AG09319 (cell line): Measurements from ENCODE around the gene ZNF3.

ENCODE experiments used
- DNase-seq: peaks from one replicate; pipeline ENCODE4 v3.0.0-alpha.2; 2010; ENCODE audit warnings: low read depth; ENCODE audit errors: extremely low read depth
- CTCF ChIP-seq: IDR thresholded peaks from 2 replicates; pipeline ENCODE4 v1.5.1; 2011; ENCODE audit warnings: low read depth, mild to moderate bottlenecking, inconsistent platforms, low read length, moderate library complexity

ZNF3 gene

DNA sequence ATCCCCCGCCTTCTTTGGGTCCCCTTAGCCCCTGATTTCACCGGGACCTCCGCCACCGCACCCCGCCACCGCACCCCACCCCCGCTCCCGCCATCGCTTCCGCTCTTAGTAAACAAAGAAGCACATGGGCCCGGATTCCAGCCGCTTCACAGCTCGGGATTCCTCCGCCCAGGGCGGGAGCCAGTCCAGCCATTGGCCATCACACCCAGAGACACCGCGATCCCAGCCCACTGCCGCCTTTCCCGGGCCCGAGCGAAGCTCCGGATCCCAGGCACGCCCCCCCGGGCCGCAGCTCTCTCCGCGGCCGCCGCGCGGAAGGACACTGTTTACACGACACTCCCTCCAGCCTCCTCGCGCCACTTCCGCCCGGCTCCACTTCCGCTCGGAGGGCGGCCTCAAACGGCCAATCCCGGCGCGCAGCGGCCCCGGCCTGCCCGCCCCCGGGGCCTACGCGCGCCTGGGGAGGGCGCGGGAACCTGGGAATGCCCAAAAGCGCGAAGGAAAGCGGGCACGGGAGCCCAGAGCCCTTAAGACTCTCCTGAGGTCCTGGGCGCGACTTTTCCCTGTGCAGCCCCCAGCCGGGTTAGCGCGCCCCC lies 19.0 kb upstream of the ZNF3 start:
- TF ChIP-seq CTCF: no peak
- peak; percentile 99 for DNase-seq

GRCh38 chr7:100099452-100099851 lies 17.9 kb upstream of the ZNF3 start:
- no peak for TF ChIP-seq CTCF
- DNase-seq: no peak

DNA sequence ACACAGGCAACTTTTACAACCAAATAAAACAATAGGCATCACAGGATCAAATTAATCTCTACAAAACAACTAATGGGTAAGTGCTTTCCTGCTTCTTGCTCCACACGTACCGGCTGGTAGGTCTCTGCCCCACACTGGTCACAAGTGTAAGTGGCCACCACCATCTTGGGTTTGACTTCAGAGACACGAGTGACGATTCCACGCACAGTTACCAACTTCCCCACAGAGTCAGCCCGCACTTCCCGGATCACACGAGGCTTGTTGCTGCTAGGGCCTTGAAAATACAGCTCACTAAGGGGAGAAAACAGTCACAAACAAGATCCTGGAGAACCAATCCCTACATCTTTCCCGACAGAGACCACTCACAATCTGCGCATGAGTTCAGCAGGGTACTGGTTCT lies 17.4 kb upstream of the ZNF3 start:
- no peak for TF ChIP-seq CTCF
- DNase-seq: no peak

GRCh38 chr7:100095704-100096103 lies 14.2 kb upstream of the ZNF3 start:
- no peak for DNase-seq
- no peak for TF ChIP-seq CTCF

- no peak for DNase-seq
- no peak for TF ChIP-seq CTCF
Observed at GRCh38 chr7:100095289-100095688, 13.8 kb upstream of the ZNF3 start.

DNA sequence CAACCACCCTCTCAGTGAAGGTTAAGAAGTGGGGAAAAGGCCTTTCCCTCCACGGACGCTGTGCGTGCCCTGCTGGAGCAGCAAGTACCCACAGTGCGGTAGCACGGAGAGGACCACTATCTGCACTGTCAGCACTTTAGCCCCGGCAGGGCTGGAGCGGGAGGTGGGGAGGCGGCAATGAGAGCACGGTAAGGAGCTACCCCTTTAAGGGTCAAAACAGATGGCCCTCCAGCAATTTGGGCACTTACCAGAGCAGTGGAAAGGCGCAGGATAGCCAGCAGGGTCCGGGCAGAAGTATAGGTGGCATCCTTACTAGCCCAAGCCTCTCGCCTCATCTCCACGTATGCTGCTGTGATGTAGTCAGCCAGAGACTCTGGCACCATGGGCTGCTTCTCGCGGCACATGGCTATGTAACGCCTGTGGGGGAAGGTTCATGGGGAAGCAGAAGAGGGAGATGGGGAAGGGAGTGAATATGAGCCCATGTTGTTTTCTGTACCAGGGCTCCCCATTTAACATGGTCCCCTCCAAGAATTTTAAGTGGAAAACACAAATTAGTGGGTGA lies 12.5 kb upstream of the ZNF3 start:
- TF ChIP-seq CTCF: no peak
- DNase-seq: no peak

DNA sequence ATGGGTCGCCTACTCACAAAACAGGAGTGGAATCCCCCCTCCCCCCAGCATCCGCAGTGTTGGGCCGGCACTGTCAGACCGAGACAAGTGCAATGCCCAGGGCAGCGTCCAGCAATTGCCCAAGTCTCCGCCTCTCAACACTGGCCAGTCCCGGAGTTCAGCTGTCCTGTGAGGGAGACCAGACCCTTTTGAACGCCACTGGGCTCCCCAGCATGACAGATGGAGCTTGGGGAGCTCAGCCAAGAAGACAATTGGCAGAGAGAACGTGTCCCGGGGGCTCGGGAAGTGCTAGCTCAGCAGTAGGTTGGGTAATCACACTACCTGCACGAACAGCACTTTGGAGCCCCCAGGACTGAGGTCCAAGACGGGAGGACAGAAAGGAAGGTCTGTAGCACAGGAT lies 12.0 kb upstream of the ZNF3 start:
- no peak for TF ChIP-seq CTCF
- no peak for DNase-seq
